ENCODE data around the gene DHRS3.
"Not testable (repeated sequence)": the region's sequence is repeated elsewhere in the genome, so short reads cannot be mapped to it uniquely, and the experiment has no call there.

DHRS3 gene

DNA sequence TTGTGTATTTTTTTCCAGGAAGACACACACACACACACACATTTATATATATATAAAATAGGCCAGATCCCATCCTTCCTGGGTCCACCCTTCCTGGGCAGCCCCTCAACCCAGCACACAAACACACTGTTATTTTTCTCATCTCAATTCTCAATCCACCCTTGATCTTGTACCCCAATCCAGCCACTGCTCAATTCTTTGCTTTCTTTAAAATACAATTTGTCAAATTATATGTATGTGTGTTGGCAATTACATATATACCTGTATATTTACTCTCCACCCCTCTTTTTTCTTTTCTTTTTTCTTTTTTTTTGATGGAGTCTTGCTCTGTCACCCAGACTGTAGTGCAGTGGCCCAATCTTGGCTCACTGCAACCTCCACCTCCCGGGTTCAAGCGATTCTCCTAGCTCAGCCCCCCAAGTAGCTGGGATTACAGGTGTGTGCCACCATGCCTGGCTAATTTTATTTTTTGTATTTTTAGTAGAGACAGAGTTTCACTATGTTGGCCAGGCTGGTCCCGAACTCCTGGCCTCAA lies 88.3 kb downstream of the DHRS3 start:
- no peak for DNase-seq (ENCODE audit: low read depth, low spot score)

GRCh38 chr1:12528021-12528852 lies 89.8 kb downstream of the DHRS3 start:
- no peak overlapping the region for H3K27ac ChIP-seq
- DNase-seq (ENCODE audit: low read depth, low spot score) = no peak

More for the DNA sequence above, 88.3 kb downstream of the DHRS3 start:
- H3K27ac ChIP-seq = no peak overlapping the region

DNA sequence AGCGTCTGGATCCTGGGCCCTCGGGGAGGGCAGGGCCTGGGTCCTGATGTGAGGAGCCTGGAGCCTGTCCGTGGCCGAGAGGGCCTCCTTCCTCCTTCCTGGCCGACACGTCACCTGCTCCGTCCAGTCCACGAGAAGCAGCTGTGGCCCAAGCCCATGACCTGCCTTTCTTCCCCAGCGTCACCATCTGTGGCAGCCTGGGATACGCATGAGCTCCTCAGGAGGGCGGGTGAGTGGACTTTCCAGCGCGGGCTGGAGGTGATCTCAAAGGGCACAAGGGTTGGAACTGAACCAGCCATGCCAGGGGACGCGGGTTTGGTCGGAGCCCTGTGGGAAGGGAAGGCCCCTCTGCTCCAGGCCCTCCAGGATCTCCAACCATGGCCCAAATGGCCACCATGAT lies 90.4 kb downstream of the DHRS3 start:
- no peak overlapping the region for H3K27ac ChIP-seq
- no peak for DNase-seq (ENCODE audit: low read depth, low spot score)

DNA sequence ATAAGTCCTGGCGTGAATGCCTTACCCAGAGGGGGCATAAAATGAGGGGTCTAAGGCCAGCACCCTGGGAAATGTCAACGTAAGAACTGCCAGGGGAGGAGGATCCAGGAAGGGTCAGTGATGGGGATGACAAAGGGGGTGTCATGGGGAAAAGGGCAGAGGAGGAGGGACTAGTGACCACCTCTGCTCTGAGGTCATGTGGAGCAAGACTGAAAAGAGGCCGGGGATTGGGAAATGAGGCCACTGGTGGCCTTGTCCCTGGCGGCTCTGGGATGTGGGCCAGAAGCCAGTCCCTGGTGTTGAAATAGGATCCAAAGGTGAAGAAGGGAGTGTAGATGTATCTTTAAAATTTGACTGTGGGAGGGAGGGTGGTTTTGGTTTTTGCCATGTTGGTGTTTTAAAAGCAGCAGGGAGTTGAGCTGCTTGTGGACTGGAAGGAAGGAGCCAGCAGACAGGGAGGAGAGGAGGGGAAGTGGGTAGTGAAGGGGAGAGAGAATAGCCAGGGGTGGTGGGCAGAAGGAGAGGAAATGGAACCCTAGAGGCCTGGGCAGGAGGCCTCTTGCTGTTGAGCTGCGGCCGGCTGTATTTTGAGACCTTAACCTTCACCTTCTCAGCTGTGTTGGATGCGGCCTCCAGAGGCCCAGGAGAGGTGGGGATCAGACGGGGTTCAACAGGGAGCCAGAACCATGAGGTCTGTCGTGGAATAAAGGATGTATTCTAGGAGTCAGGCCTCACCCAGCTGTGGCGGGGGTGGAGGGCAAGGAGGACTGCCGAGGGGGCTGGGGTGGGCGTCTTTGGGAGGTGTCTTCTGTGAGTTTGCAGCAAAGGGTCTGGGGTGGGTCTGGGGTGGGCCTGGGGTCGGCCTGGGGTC lies 92.5 kb downstream of the DHRS3 start:
- no peak for DNase-seq (ENCODE audit: low read depth, low spot score)
- H3K27ac ChIP-seq = no peak overlapping the region

GRCh38 chr1:12524266-12524665 lies 93.7 kb downstream of the DHRS3 start:
- no peak for DNase-seq (ENCODE audit: low read depth, low spot score)

DNA sequence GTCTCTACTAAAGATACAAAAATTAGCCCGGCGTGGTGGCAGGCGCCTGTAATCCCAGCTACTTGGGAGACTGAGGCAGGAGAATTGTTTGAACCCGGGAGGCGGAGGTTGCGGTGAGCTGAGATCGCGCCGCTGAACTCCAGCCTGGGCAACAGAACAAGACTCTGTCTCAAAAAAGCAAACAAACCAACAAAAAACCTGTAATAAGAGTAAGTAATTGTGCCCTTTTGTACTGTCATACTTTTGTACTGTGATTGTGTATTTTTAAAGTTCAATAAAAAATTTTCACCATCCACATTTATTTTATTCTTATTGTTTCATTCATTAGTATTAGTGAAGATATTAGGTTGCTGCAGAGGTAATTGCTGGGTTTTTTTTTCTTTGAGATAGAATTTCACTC lies 95.2 kb downstream of the DHRS3 start:
- not testable (repeated sequence) for H3K27ac ChIP-seq; DNase-seq (ENCODE audit: low read depth, low spot score)

More at GRCh38 chr1:12524266-12524665, 93.7 kb downstream of the DHRS3 start:
- H3K27ac ChIP-seq = no peak overlapping the region

DNA sequence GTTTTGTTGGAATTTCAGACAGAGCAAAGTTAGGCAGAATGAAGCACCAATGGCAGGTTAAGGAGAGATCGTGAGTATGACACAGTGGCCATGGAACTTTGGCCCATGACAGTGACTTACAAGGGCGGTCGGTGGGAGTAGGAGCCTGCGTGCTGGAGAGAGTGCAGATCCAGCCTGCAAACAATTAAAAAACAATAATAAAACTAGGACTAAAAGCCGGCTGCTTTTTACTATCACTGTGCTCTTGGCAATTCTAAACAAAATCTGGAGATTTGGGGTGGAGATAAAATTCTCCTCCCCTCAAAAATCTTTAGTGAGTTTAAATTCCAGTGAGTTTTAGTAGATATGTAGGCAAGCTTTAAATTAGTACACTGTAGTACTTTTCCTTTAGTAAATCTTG lies 96.9 kb downstream of the DHRS3 start:
- no peak for DNase-seq (ENCODE audit: low read depth, low spot score)
- no peak overlapping the region for H3K27ac ChIP-seq

DNA sequence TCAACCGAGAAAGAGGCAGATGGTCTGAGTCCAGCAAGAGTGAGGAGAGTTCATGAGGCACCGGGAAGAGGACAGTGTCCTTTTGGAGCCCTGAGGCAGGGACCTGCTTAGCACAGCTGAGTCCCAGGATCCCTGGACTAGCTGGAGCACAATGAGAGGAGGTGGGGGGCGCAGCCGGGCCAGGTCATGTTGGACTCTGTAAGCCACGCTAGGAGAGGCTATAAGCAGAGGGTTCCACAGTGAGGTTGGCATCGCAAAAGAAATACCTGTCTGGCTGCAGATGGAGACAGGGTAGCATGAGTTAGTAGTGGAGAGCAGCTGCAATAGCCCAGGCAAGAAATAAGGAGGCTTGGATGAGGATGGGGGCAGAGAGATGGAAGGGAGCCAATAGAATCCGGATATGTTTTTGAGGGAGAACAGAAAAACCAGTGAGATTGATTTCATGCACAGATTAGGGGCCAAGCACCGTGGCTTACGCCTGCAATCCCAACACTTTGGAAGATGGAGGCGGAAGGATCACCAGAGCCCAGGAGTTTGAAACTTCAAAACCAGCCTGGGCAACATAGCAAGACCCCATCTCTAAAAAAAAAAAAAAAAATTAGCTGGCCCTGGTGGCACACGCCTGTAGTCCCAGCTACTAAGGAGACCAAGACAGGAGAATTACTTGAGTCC lies 98.2 kb downstream of the DHRS3 start:
- H3K27ac ChIP-seq = no peak overlapping the region
- DNase-seq (ENCODE audit: low read depth, low spot score) = no peak

GRCh38 chr1:12518931-12519692 lies 98.9 kb downstream of the DHRS3 start:
- no peak overlapping the region for H3K27ac ChIP-seq
- no peak for DNase-seq (ENCODE audit: low read depth, low spot score)

Data from epithelial cell of prostate (primary cell).